ENCODE results near the gene CRTAC1. TPM values are rescaled to one million over a fixed set of nuclear protein-coding genes. Genes with fewer than 3 reads are reported as not detected.

Gene CRTAC1
- total and polyA plus RNA-seq, 4 donors, result 0.14 to 0.33 (median 0.26) TPM

- H3K27ac ChIP-seq (ENCODE audit: low read depth in 1 of 2, low read length in 2 of 2), result no peak overlapping the region
- peaks cover 0 to 8% (median 0%) of the 10 kb centered on the region in 4 donors for H3K27me3 ChIP-seq (ENCODE audit: control insufficient read depth in 4 of 4, insufficient read depth in 4 of 4, low read length in 3 of 4)
- no peak for TF ChIP-seq RAD21 (IDR thresholded peaks at IDR 0.05)
- TF ChIP-seq JUND (IDR thresholded peaks at IDR 0.05), result no peak
- TF ChIP-seq EGR1 (IDR thresholded peaks at IDR 0.05; ENCODE audit: low read depth in 2 of 2), result no peak
- no peak for TF ChIP-seq GABPA (IDR thresholded peaks at IDR 0.05 in 1 of 2, conservative IDR thresholded peaks at IDR 0.05 in 1 of 2)
- TF ChIP-seq YY1 (IDR thresholded peaks at IDR 0.05), result no peak
- no peak for TF ChIP-seq ZBTB33 (IDR thresholded peaks at IDR 0.05)
- TF ChIP-seq NR2F2 (IDR thresholded peaks at IDR 0.05), result no peak
- no peak for TF ChIP-seq HNF4G (IDR thresholded peaks at IDR 0.05)
- TF ChIP-seq REST (IDR thresholded peaks at IDR 0.05), result no peak
- TF ChIP-seq FOXA1 (IDR thresholded peaks at IDR 0.05), result no peak
- TF ChIP-seq HNF4A (conservative IDR thresholded peaks at IDR 0.05), result no peak
- no peak for TF ChIP-seq TAF1 (conservative IDR thresholded peaks at IDR 0.05)
- TF ChIP-seq SP1 (IDR thresholded peaks at IDR 0.05), result no peak
- no peak for TF ChIP-seq CTCF (IDR thresholded peaks at IDR 0.05; ENCODE audit: low read depth, low read length, missing input control)
- no peak for TF ChIP-seq MAX (IDR thresholded peaks at IDR 0.05)
- TF ChIP-seq FOXA2 (IDR thresholded peaks at IDR 0.05), result no peak
- TF ChIP-seq RXRA (IDR thresholded peaks at IDR 0.05), result no peak
- no peak for TF ChIP-seq ATF3 (IDR thresholded peaks at IDR 0.05)
- no peak overlapping the region for H3K4me3 ChIP-seq (ENCODE audit: low read depth in 1 of 3, low read length in 3 of 3)
- WGBS, result 77% methylated on average over 7 of the region's 7 CpGs
- no peaks in the 10 kb centered on the region for H3K9me3 ChIP-seq (ENCODE audit: control insufficient read depth in 4 of 4, low read length in 3 of 4)
- DNase-seq (ENCODE audit: low spot score), result no peak
- H3K4me1 ChIP-seq (ENCODE audit: control insufficient read depth in 4 of 4, insufficient read depth in 4 of 4, low read length in 3 of 4), result peaks cover 0 to 2% (median 0%) of the 10 kb centered on the region in 4 donors
- no peaks in the 10 kb centered on the region for H3K36me3 ChIP-seq (ENCODE audit: control insufficient read depth in 4 of 4, insufficient read depth in 3 of 4, low read depth in 1 of 4, low read length in 3 of 4)
- H3K9ac ChIP-seq (ENCODE audit: low read depth in 1 of 2, low read length in 2 of 2), result no peak overlapping the region
These were observed 178.9 kb downstream of the CRTAC1 start for GRCh38 chr10:97851341-97852001.

Measured in liver (tissue), 9 donors.